ENCODE measurements around the gene ABLIM3. TPM values are rescaled to one million over a fixed set of nuclear protein-coding genes. Genes with fewer than 3 reads are reported as not detected.

The ABLIM3 gene
- total RNA-seq, 4 donors from 2014 or later = 10.5 to 30.4 (median 22.3) TPM

- no peak overlapping the region for H3K27ac ChIP-seq
- H3K36me3 ChIP-seq = no peaks in the 10 kb centered on the region
- intact Hi-C loops (cut with DNase I) = no loop called here
- H3K4me1 ChIP-seq = no peaks in the 10 kb centered on the region
- no peaks in the 10 kb centered on the region for H3K27me3 ChIP-seq
- TF ChIP-seq CTCF (IDR thresholded peaks at IDR 0.05) (no peak), POLR2A (IDR thresholded peaks at IDR 0.05) (no peak)
- DNase-seq = no peak
- no peaks in the 10 kb centered on the region for H3K9me3 ChIP-seq
- H3K4me3 ChIP-seq (replicated peaks in 1 of 3) = no peak overlapping the region
Measured at GRCh38 chr5:149166591-149167100, 25.4 kb downstream of the ABLIM3 start.

- intact Hi-C loops (cut with DNase I) = no loop called here
- no peaks in the 10 kb centered on the region for H3K9me3 ChIP-seq
- WGBS, 2 donors = 94 to 96% methylated on average over 4 of the region's 4 CpGs
- no peaks in the 10 kb centered on the region for H3K27me3 ChIP-seq
- H3K27ac ChIP-seq = no peak overlapping the region
- H3K4me3 ChIP-seq (replicated peaks in 1 of 3) = no peak overlapping the region
- no peaks in the 10 kb centered on the region for H3K36me3 ChIP-seq
- no peak for DNase-seq
- TF ChIP-seq CTCF (IDR thresholded peaks at IDR 0.05) (no peak), POLR2A (IDR thresholded peaks at IDR 0.05) (no peak)
- no peaks in the 10 kb centered on the region for H3K4me1 ChIP-seq
Measured at GRCh38 chr5:149168276-149168906, 27.1 kb downstream of the ABLIM3 start.

GRCh38 chr5:149170299-149170698 is 29.0 kb downstream of the ABLIM3 start:
- no peaks in the 10 kb centered on the region for H3K36me3 ChIP-seq
- TF ChIP-seq POLR2A (IDR thresholded peaks at IDR 0.05) (no peak), CTCF (IDR thresholded peaks at IDR 0.05) (no peak)
- DNase-seq = no peak
- intact Hi-C loops (cut with DNase I) = no loop called here
- H3K4me1 ChIP-seq = peaks cover 0 to 3% of the 10 kb centered on the region in 2 donors
- H3K4me3 ChIP-seq (replicated peaks in 1 of 3) = no peak overlapping the region
- H3K9me3 ChIP-seq = no peaks in the 10 kb centered on the region
- H3K27me3 ChIP-seq = no peaks in the 10 kb centered on the region
- 45 to 67% methylated on average over 3 of the region's 3 CpGs for WGBS, 2 donors
- H3K27ac ChIP-seq = no peak overlapping the region

GRCh38 chr5:149172261-149172660 is 31.0 kb downstream of the ABLIM3 start:
- peak overlapping the region in 1 of 3 donors; percentile 8 for H3K27ac ChIP-seq
- WGBS, 2 donors = 58 to 64% methylated on average over 4 of the region's 4 CpGs
- no peak overlapping the region for H3K4me3 ChIP-seq (replicated peaks in 1 of 3)
- no peaks in the 10 kb centered on the region for H3K27me3 ChIP-seq
- DNase-seq = no peak
- H3K9me3 ChIP-seq = no peaks in the 10 kb centered on the region
- H3K4me1 ChIP-seq = peaks cover 0 to 3% of the 10 kb centered on the region in 2 donors
- no peaks in the 10 kb centered on the region for H3K36me3 ChIP-seq
- intact Hi-C loops (cut with DNase I) = no loop called here
- TF ChIP-seq POLR2A (IDR thresholded peaks at IDR 0.05) (no peak), CTCF (IDR thresholded peaks at IDR 0.05) (no peak)

GRCh38 chr5:149172709-149173505 is 31.6 kb downstream of the ABLIM3 start:
- 68 to 70% methylated on average over 6 of the region's 6 CpGs for WGBS, 2 donors
- intact Hi-C loops (cut with DNase I) = no loop called here
- no peaks in the 10 kb centered on the region for H3K9me3 ChIP-seq
- DNase-seq = no peak
- no peak overlapping the region for H3K4me3 ChIP-seq (replicated peaks in 1 of 3)
- TF ChIP-seq POLR2A (IDR thresholded peaks at IDR 0.05) = no peak
- no peak for TF ChIP-seq CTCF (IDR thresholded peaks at IDR 0.05)
- no peaks in the 10 kb centered on the region for H3K36me3 ChIP-seq
- H3K27ac ChIP-seq = peak overlapping the region in 1 of 3 donors; percentile 8
- no peaks in the 10 kb centered on the region for H3K27me3 ChIP-seq
- peaks cover 0 to 3% of the 10 kb centered on the region in 2 donors for H3K4me1 ChIP-seq

Data from thyroid gland (tissue), 4 donors.